Stimulated activated CD4-positive, alpha-beta T cell treated with anti-CD3 and anti-CD28 coated beads, TNF-alpha, amount 100 ng/mL, for 48 hours (primary cell): ENCODE data around the gene ATXN7L1.
"Not testable (repeated sequence)": the region's sequence is repeated elsewhere in the genome, so short reads cannot be mapped to it uniquely, and the experiment has no call there.

ENCODE experiments used
- DNase-seq, 3 donors: peaks; one replicate each; pipeline ENCODE4 v3.0.0-alpha.2; 2020; ENCODE audit warnings: low read depth in 3 of 3

Gene ATXN7L1

DNA sequence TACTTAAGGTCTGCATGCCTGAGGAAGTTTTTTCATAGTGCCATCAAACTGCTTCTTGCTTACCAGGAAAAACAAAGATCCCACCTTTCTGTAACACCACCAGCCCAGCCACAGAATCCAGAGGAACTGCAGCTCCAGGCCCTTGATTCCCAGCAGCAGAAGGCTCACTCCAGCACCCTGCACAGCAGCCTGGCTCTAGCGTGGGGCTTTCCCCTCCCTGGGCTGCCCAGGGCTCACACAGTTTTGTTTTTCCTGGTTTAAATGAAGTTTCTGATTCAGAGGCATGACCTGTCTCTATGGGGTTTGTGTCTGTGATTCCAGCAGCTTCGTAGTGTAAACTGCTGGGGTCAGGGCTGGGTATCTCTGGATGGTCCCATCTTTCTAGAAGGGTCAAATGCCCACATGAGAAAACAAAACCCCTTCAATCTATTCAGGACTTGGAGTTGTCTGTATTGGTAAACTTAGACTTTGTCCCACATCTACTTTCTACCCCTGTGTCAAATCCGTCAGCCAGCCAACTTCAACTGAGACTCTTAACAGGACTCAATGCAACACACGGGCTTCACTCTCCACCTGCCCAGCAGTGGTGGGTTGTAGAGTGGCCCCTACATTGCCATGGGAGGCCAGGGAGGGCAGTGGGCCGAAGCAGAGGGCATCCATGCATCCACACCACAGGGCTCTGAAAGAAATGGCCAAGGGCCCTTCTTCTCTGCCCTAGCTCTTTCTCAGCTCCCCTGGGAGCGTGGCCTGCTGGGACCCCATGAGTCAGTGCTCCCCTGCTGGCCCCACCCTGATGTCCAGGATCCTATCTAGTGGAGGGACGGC, 73.6 kb downstream of the ATXN7L1 start:
- DNase-seq: no peak

DNA sequence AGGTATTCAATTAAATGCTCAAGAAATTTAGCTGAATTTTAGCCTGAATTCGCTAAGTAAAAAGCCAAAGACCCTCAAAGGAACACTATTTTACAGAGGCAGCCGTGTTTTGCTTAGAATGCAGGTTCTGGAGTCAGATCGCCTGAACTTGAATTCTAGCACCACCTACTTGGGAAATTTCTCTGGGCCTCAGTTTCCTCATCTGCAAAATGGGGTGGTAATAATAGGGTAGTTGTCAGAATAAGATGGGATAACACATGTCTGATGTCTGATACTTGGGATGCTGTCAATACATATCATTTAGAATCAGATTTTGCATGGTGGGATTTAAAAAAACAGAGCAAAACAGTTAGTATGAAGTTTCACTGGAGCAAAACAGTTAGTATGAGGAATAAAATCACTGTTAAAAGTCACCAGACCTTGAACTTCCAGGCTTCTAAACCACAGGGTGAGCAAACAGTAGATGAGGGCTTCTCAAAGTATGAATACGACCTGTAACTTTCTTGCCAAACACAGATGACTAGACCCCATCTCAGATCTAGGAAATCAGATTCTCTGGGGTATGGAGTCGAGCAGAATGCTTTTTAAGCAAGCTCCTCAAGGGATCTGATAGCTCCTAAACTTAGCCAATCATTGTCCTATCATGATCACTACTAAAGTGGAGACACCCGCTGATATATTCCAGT, 75.4 kb downstream of the ATXN7L1 start:
- DNase-seq: no peak

DNA sequence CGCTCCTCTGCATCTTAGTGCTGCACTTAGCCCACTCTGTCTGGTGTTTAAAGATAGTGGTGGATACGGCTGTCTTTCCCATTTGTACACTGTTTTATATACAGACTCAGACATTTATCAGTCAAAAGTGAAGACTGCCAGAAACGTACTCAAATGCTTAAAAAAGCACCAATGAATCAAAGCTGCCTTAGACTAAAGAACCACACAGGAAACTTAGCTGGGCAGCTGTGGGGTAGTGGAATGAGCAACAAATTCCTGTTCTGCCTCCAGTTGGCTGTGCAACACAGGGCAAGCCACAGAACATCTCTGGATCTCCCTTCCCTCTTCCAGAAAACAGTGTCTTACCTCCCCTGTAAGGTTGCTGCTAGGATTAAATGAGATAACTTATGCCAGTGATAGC, 76.0 kb downstream of the ATXN7L1 start:
- DNase-seq: peak in 1 of 3 donors; percentile 14

GRCh38 chr7:105799677-105800076, 76.7 kb downstream of the ATXN7L1 start:
- DNase-seq: no peak

GRCh38 chr7:105799006-105799405, 77.4 kb downstream of the ATXN7L1 start:
- DNase-seq: no peak

DNA sequence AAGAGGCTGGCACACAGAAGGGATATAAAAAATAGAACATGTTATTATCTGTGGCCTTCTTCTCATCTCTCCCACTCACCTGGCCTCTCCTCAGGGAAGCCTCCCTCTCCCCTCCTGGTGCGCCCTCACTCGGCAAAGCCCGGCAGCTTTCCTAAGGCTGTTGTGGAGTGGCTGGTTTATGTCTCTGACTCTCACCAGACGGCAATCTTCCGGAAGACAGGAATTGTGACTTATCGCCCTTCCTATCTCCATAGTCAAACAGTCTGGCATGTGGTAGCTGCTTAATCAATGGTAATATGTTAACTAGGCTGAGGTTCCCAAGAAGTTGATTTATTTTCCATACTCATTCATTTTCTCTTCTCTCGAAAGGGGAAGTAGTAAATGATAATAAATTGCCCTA, 78.7 kb downstream of the ATXN7L1 start:
- no peak for DNase-seq

DNA sequence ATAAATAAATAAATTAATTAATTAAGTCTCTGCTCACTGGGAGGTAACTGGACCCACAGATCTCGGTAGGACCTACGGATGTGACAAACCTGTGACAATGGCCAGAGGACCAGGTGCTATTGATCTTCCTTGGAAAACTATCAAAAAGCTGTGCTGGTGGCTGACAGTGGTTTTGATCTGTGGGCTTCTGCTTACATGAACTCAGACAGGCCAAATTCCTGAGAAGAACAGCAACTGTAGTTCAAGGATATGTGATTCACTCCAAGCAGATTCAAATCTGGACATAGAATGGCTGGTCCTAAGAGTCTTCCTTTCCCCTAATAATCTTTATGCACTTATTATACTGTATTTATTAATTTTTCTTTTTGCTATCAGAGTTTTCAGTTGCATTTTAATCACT, 80.0 kb downstream of the ATXN7L1 start:
- DNase-seq: no peak

- no peak for DNase-seq
Measured at GRCh38 chr7:105794741-105795729, 81.4 kb downstream of the ATXN7L1 start.

GRCh38 chr7:105792488-105793370, 83.7 kb downstream of the ATXN7L1 start:
- DNase-seq: no peak

DNA sequence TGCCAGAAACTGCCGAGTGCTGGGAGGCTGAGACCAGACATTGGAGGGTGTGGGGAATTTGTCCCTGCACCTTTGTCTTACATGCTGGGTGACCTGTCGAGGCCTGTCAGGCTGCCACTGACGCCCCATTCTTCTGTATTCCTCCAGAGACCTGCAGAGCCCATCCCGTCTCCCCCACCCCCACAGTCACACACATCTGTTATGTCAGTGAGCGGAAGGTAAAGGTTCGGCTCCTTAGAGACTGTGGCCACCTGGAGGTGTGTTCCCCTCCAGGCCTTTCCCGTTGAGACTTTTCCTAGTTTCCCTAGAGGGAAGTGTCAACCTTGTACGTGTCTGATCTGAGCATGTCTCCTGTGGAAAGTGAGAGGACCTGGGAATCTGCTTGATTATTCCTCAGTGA, 84.5 kb downstream of the ATXN7L1 start:
- DNase-seq: no peak

DNA sequence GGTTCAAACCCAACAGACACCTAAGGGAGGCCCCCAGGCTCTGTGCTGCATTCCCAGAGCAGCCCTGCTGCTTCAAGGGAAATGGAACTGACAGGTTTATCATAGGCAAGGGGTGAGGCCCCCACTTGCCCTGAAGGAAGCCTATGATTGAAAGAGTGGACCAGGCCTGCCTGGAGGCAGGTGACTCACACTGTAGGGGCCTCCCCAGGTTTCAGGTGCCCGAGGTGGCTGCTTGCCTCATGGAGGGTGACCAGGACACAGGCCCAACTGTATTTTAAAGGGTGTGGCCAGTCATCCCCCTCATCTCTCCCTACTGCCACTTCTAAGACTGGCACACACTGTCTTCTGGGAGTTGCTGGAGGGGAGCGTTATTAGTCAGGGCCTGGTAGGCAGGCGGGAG, 85.4 kb downstream of the ATXN7L1 start:
- DNase-seq: no peak

- DNase-seq: not testable (repeated sequence)
Measured at GRCh38 chr7:105790452-105790851, 85.9 kb downstream of the ATXN7L1 start.

DNA sequence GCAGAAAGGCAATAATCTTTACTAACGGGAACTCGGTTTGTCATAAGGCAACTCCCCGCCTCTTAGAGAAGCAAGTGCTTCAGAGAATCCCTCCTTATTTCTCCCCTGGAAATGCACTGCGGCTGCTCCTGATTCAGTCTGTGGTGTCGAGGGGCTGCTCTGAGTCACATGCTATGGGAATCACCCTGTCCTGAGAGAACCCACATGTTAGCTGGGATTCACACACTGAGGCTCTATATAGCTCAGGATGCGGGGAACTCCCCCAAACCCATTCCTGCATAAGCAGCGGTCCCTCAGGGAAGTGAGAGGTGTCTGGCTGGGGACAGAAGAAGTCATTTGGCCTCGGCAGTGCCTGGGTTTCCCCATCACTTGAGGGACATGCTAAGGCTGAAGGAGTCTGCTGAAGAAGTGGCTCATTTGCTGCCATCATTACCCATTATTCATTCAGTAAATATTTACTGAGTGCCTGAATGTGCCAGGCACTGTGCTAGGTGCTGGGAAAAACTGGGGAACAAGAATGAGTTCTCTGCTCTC, 87.5 kb downstream of the ATXN7L1 start:
- no peak for DNase-seq

- no peak for DNase-seq
Measured at GRCh38 chr7:105788356-105788755, 88.0 kb downstream of the ATXN7L1 start.

- no peak for DNase-seq
Measured at GRCh38 chr7:105787793-105788192, 88.6 kb downstream of the ATXN7L1 start.

GRCh38 chr7:105786520-105787470, 89.6 kb downstream of the ATXN7L1 start:
- DNase-seq: no peak

DNA sequence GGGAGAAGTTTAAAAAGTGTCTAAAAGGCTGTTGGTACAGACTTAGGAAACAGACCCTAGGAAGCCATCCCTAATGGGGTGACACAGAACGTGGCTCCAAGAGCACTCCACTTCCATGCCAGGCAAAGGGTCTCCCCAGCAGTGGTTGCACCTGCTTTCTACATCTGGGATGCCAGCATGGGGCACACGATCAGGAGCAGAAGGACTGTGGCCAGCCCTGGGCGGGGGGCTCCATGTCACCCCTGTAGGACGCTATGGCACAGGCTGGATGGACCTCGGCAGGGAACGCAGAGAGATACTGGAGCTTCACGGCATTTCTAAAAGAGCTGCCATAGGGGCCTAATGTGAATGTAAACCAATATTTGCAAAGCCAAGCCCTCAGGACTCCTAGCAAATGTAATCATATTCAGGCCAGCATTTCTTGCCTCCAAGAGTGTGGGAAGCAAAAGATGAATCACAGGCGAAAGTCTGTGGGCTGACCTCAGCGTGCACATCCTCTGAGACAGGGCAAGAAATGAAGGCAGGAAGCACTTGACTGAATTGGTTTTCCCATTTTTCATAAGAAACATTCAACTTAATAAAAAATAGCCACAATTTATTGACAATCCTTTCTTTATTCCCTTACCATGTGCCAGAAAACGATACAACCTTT, 93.9 kb downstream of the ATXN7L1 start:
- DNase-seq: peak in 2 of 3 donors; percentile 26 to 36

GRCh38 chr7:105779856-105780780, 96.3 kb downstream of the ATXN7L1 start:
- no peak for DNase-seq
